DND-41 (cell line): ENCODE data around the gene COTL1.

ENCODE experiments used
- ATAC-seq: fragments of 200-7000 bp; cut with Tn5 transposase; 3 replicates; pipeline ENCODE4 v1.9.1; 2021; ENCODE audit warnings: low read depth; ENCODE audit not compliant: insufficient read depth
- DNase-seq: peaks from one replicate; pipeline ENCODE4 v3.0.0-alpha.2; 2020
- H2AFZ ChIP-seq: 2 replicates; pipeline ENCODE4 v1.6.0; 2012; ENCODE audit warnings: low read depth, low read length
- H3K27ac ChIP-seq: 2 replicates; pipeline ENCODE4 v1.5.1; 2012; ENCODE audit warnings: low read length, inconsistent platforms
- H3K27me3 ChIP-seq: fragments of 200-600 bp; sonication (generic); 2 replicates; pipeline ENCODE4 v1.6.0; 2012; ENCODE audit warnings: low read length, mild to moderate bottlenecking, inconsistent platforms; ENCODE audit not compliant: insufficient read depth, poor library complexity
- H3K36me3 ChIP-seq: 2 replicates; pipeline ENCODE4 v1.5.1; 2012; ENCODE audit warnings: low read length, inconsistent platforms; ENCODE audit not compliant: insufficient read depth
- H3K4me1 ChIP-seq: 2 replicates; pipeline ENCODE4 v1.5.1; 2012; ENCODE audit warnings: mild to moderate bottlenecking, low read length; ENCODE audit not compliant: insufficient read depth
- H3K4me2 ChIP-seq: 2 replicates; pipeline ENCODE4 v1.6.0; 2012; ENCODE audit warnings: mild to moderate bottlenecking, moderate library complexity, low read length, inconsistent platforms; ENCODE audit not compliant: insufficient read depth
- H3K4me3 ChIP-seq, 2 experiments: fragments of 200-600 bp in 1 of 2; shearing (Covaris generic) in 1 of 2; 2 replicates each; pipeline ENCODE4 v1.5.1; 2012 to 2016; ENCODE audit warnings: inconsistent platforms in 2 of 2, low read length in 2 of 2, mild to moderate bottlenecking in 2 of 2, low read depth in 1 of 2, moderate library complexity in 1 of 2
- H3K79me2 ChIP-seq: 2 replicates; pipeline ENCODE4 v1.6.0; 2012; ENCODE audit warnings: low read length, inconsistent platforms; ENCODE audit not compliant: insufficient read depth
- H3K9ac ChIP-seq: 2 replicates; pipeline ENCODE4 v1.6.0; 2012; ENCODE audit warnings: low read depth, mild to moderate bottlenecking, inconsistent platforms, low read length, moderate library complexity
- H3K9me3 ChIP-seq: 2 replicates; pipeline ENCODE4 v1.5.1; 2012; ENCODE audit warnings: low read length, moderate library complexity, mild to moderate bottlenecking, inconsistent platforms; ENCODE audit not compliant: insufficient read depth, severe bottlenecking
- H4K20me1 ChIP-seq: 2 replicates; pipeline ENCODE4 v1.6.0; 2012; ENCODE audit warnings: low read length; ENCODE audit not compliant: insufficient read depth
- CTCF ChIP-seq: IDR thresholded peaks from 2 replicates; pipeline ENCODE4 v1.5.1; 2012; ENCODE audit warnings: borderline replicate concordance, low read length, moderate library complexity, mild to moderate bottlenecking; ENCODE audit not compliant: poor library complexity, severe bottlenecking; ENCODE audit errors: extremely low read depth
- EZH2 ChIP-seq: IDR thresholded peaks from 3 replicates; pipeline ENCODE4 v1.6.1; 2012; ENCODE audit warnings: borderline replicate concordance, low read depth, mild to moderate bottlenecking, moderate library complexity, low read length, inconsistent platforms; ENCODE audit not compliant: severe bottlenecking

Gene COTL1

GRCh38 chr16:84563064-84563715, 54.7 kb downstream of the COTL1 start:
- DNase-seq (no peak), ATAC-seq (no peak)
- Histone ChIP-seq H3K4me1 (no peaks in the 10 kb centered on the region), H3K9ac (no peak overlapping the region), H3K27me3 (peaks cover 2% of the 10 kb centered on the region), H2AFZ (no peak overlapping the region), H3K4me3 (no peak overlapping the region), H3K9me3 (no peaks in the 10 kb centered on the region), H3K27ac (no peak overlapping the region), H4K20me1 (no peaks in the 10 kb centered on the region; the same call in 1 of the 2 replicates), H3K4me2 (no peak overlapping the region), H3K79me2 (no peaks in the 10 kb centered on the region), H3K36me3 (no peaks in the 10 kb centered on the region)
- no peak for TF ChIP-seq CTCF
- no peak for TF ChIP-seq EZH2

GRCh38 chr16:84562174-84562815, 55.6 kb downstream of the COTL1 start:
- TF ChIP-seq EZH2 (no peak), CTCF (no peak)
- ATAC-seq (no peak), DNase-seq (no peak)
- Histone ChIP-seq H3K9me3 (no peaks in the 10 kb centered on the region), H3K79me2 (no peaks in the 10 kb centered on the region), H3K36me3 (no peaks in the 10 kb centered on the region), H2AFZ (no peak overlapping the region), H3K9ac (no peak overlapping the region), H3K27ac (no peak overlapping the region), H3K4me3 (no peak overlapping the region), H3K27me3 (peaks cover 2% of the 10 kb centered on the region), H4K20me1 (no peaks in the 10 kb centered on the region; the same call in 1 of the 2 replicates), H3K4me1 (no peaks in the 10 kb centered on the region), H3K4me2 (no peak overlapping the region)

DNA sequence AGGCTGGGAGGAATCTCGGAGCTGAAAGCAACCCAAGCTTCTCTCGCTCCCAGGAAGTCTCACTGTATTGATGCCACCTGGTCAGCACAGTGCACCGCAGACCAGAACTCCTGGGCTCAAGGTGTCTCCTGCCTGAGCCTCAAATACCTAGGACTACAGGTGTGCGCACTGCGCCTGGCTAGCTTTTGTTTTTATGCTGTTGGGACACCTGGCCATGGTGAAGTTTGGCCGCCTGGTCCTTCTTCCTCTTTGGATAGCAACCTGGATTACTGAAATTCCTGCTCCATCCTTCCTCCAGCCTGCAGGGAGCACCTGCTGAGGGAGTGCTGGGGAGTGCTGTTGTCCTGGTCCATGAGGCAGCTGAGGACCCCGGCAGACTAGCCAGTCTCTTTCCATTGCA, 56.6 kb downstream of the COTL1 start:
- H3K4me1 ChIP-seq, result no peaks in the 10 kb centered on the region
- no peaks in the 10 kb centered on the region for H3K79me2 ChIP-seq
- H3K27ac ChIP-seq, result no peak overlapping the region
- no peaks in the 10 kb centered on the region for H3K36me3 ChIP-seq
- ATAC-seq (no peak), DNase-seq (no peak)
- H2AFZ ChIP-seq, result no peak overlapping the region
- H3K4me3 ChIP-seq, result no peak overlapping the region
- peaks cover 2% of the 10 kb centered on the region for H3K27me3 ChIP-seq
- no peaks in the 10 kb centered on the region for H3K9me3 ChIP-seq
- no peak overlapping the region for H3K4me2 ChIP-seq
- TF ChIP-seq CTCF (no peak), EZH2 (no peak)
- no peak overlapping the region for H3K9ac ChIP-seq
- H4K20me1 ChIP-seq, result no peaks in the 10 kb centered on the region; the same call in 1 of the 2 replicates
